SH-SY5Y (cell line): ENCODE data around the gene PRDX5.

ENCODE experiments used
- GATA2 ChIP-seq: IDR thresholded peaks from 2 replicates; pipeline ENCODE4 v1.6.1; 2011; ENCODE audit warnings: mild to moderate bottlenecking, low read depth, low read length
- GATA3 ChIP-seq: IDR thresholded peaks from 2 replicates; pipeline ENCODE4 v1.6.1; 2011; ENCODE audit warnings: low read depth, mild to moderate bottlenecking, low read length, moderate library complexity

GRCh38 chr11:64342869-64343745 is 25.2 kb downstream of the PRDX5 start:
- no peak for TF ChIP-seq GATA3
- TF ChIP-seq GATA2: no peak
